ENCODE results near the gene FAM222A.
"Not testable (repeated sequence)": the region's sequence is repeated elsewhere in the genome, so short reads cannot be mapped to it uniquely, and the experiment has no call there.

Gene FAM222A

DNA sequence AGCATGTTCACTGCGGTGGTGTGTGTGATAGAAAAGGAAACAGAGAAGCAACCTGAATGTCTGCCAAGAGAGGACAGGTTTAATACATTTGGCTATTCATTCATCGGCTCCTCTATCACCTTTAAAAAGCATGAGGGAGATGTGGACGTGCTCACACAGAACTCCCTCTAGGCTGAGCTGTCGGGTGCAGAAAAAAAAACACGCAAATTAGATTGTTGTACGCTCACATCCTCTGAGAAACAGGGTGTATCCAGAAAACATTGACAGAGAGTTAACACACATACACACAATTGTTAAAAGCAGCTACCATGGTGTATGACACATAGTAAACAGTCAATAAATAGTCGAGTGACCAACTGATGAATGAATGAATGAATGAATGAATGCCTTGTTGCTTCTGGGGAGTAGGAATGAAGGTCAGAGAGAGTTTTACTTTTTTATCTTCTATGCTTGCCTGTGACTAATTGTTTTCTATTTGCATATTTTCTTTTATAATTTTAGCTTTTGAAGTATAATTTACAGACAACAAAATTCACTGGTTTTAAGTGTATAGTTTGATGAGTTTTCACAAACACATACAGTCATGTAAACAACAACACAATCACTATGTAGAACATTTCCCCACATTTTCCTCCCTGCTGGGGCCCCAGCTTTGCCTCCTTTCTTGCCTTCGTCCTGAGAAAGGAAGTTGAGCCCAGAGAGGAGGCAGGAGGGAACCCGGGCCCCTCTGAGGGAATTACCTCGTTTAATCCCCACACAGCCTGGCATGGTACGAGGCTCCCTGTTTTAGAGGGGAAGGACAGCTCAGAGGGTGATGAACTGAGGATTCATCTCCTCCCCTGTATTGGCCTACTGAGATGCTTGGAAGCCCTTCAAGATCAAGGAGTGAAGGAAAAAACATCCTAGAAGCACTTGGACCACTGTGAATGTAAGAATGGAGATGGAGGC lies 19.7 kb upstream of the FAM222A start:
- DNase-seq (ENCODE audit: low spot score), result no peak

GRCh38 chr12:109694629-109695028 lies 19.0 kb upstream of the FAM222A start:
- not testable (repeated sequence) for DNase-seq (ENCODE audit: low spot score)

DNA sequence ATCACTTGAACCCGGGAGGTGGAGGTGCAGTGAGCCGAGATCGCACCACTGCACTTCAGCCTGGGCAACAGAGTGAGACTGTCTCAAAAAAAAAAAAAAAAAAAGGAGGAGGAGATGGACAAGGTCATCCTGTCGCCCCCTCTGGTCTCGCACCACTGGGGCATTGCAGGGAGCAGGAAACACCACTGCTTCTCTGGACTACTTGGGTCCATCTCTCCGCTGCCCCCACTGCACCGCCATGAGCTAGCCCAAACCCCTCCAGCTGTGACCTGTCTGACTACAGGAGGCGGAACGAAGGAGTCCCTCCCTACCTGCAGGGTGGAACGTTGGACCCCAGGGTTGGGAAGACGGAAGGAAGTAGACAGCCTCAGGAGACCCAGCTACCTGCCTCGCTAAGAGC lies 18.2 kb upstream of the FAM222A start:
- no peak for DNase-seq (ENCODE audit: low spot score)

GRCh38 chr12:109695961-109696461 lies 17.6 kb upstream of the FAM222A start:
- DNase-seq (ENCODE audit: low spot score), result no peak

DNA sequence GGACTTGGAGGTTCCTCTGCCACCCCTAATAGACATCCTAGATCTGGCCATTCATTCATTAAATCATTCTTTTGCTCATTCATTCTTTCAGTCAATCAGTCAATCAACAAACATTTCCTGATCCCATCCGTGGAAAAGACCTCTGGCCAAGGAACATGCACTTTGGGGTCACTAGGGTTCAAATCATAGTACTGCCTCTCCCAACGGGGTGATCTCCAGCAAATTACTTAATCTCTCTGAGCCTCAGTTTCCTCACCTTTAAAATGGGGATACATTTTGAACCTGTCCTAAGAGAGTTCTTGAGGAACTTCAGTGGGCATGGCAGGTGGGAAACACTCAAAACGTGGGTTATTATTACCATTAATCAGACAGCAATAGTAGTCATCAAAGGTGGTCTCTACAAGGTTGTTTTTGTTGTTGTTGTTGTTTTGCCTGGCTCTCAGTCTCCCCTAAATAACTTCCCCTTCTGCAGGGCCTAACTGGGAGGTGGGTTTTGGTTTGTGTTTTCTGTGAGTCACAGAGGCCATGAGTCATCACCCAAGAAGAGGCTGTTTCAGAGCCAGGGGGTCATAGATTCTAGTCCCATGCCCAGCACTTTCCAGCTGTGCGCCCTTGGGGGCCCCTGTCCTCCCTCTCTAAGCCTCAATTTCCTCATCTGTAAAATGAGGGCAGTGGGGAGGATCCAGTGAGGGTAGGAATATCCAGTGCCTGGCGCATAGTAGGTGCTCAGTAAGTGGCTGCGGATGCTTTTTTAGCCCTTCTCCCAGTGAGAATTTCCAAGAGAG lies 16.9 kb upstream of the FAM222A start:
- no peak for DNase-seq (ENCODE audit: low spot score)

DNA sequence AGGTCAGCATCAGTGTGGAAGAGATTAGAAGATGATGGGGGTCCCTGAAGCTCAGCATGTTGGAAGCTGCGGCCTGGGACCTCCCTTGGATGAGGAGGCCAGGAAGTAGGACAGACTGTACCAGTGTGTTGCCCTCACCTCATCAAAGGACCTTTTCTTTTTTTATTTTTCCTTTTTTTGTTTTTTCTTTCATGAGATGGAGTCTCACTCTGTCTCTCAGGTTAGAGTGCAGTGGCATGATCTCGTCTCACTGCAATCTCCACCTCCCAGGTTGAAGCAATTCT lies 16.4 kb upstream of the FAM222A start:
- no peak for DNase-seq (ENCODE audit: low spot score)

DNA sequence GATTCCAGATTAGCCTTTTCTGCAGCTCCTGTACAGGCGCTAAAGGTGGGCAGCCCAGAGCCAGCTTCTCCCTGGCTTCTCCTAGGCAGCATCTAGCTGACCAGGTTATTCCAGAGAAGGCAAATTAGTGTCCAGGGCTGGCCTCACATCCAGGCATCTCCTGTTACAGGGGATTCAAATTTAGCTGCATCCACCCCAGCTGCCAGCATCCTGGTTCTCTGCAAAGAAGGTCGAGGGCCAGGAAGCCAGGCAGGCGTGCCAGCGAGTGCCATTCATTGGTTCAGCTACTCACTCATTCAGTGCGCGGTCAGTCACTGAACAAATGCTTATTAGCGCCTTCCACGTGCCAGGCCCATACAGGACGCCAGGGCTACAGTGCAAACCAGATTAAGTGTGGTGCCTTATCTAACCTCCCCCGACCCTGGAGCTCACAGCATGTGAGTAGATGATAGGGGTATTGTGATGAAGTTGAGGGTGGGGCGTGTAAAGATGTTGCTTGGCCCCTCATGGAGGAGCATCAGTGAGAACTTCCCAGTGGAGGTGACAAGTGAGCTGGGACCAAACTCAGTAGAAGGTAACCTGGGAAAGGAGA lies 15.7 kb upstream of the FAM222A start:
- DNase-seq (ENCODE audit: low spot score), result no peak

DNA sequence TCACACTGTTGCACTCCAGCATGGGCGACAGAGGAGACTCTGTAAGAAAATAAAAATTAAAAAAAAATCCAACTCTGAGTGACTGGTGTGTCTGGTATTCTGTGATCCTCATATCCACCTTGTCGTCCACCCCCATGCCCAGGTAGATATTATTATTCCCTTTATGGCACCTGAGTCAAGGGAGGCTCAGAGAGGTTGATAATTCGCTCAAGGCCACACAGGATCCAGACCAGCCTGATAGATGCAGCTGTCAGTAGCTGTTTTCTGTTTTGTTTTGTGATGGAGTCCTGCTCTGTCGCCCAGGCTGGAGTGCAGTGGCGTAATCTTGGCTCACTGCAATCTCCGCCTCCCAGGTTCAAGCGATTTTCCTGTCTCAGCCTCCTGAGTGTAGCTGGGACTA lies 14.8 kb upstream of the FAM222A start:
- no peak for DNase-seq (ENCODE audit: low spot score)

GRCh38 chr12:109701064-109701463 lies 12.6 kb upstream of the FAM222A start:
- no peak for DNase-seq (ENCODE audit: low spot score)

DNA sequence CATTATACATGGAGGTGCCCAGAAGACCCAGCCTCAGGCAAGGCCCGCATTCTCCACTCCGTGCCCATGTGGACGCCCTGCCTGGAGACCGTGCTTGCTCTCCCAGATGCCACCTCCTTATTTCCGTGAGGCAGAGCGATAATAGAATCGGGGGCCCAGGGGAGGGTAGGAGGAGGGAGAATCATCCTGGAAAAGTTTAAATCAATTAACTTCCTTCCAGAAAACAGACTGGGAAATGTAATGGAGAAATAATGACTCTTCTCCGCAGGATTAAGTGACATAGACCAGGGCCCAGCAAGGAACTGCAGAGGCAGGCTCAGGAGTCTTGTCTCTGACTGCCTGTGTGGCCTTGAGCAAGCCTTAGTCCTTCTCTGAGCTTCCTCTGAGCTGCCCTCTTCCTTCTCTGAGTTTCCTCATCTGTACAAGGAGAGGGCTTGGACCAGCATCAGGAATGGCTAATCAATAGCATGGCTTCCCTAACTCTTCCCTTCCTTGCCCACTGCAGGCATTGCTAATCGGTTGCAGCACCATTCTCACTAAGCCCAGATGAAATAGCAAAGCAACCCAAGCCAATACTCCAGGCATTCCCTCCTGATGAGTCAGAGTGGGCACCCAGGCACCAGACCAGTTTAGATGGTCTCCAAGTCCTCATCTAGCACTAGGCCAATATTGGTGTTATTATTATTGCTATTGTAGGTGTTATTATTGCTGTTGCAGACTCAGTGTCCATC lies 11.3 kb upstream of the FAM222A start:
- no peak for DNase-seq (ENCODE audit: low spot score)

- no peak for DNase-seq (ENCODE audit: low spot score)
These were observed 9.9 kb upstream of the FAM222A start for GRCh38 chr12:109703684-109704083.

GRCh38 chr12:109704371-109705098 lies 9.1 kb upstream of the FAM222A start:
- no peak for DNase-seq (ENCODE audit: low spot score)

GRCh38 chr12:109705291-109705690 lies 8.3 kb upstream of the FAM222A start:
- no peak for DNase-seq (ENCODE audit: low spot score)

DNA sequence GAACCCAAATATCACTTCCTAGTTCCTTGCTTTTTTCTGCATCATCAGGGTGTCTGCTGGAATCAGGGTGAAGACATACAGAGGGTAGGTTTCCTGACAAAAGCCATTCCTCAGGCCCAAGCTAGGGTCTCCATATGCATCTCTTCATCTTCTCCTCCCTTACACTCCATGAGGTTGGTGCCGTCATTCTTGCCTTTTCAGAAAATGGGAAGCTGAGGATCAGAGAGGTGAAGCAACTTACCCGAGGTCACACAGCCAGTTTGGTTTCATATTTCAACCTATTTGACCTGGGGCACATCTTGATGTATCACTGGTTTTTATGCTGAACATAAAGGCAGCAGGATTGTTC lies 7.3 kb upstream of the FAM222A start:
- no peak for DNase-seq (ENCODE audit: low spot score)

DNA sequence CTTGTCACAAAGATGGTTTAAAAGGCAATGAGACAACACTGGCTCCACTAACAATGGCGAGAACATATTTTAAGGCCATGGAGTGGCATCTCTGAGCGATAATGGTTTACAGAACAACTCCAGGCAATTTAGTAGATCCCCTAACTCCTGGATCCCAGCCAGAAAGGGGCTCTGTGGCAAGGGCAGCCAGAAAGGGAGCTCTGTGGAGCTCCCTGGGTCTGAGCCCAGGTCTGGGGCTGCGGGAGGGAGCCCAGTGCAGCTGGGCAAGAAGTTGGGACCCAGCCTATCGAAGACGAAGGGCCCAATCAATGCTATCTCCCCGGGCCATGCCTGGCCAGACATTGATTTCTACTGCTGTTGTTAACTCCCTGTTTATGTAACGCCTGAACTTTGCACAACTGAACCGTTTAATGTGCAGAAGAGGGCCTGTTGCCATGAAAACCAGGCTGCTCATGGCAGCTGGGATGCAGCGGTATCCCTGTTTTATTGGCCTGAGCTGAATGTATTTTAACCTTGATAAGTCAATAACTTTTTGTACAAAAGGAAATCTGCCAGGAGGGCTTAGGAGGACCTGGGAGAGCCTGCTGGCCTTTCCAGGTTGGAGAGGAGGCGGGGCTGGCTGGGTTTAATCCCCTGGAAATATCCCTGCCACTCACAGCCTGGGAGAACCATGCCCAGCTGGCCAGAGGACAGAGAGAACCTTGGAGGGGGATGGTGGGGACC lies 6.7 kb upstream of the FAM222A start:
- DNase-seq (ENCODE audit: low spot score), result no peak

DNA sequence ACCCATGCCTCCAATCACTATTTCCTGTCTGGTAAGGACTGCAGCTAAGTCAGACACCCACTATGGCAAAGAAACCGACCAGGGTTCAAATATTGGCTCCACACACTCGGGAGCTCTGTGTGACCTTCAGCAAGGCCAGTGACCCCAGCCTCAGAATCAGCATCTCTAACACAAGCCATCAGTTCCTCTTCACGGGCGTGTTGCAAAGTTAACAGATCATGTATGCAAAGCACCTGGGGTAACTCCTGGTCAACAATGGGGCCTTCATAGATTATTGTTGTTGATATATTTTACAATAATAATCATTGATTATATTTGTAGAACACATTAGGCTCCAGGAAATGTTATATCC lies 6.2 kb upstream of the FAM222A start:
- no peak for DNase-seq (ENCODE audit: low spot score)

- no peak for DNase-seq (ENCODE audit: low spot score)
These were observed 4.7 kb upstream of the FAM222A start for GRCh38 chr12:109708939-109709338.

DNA sequence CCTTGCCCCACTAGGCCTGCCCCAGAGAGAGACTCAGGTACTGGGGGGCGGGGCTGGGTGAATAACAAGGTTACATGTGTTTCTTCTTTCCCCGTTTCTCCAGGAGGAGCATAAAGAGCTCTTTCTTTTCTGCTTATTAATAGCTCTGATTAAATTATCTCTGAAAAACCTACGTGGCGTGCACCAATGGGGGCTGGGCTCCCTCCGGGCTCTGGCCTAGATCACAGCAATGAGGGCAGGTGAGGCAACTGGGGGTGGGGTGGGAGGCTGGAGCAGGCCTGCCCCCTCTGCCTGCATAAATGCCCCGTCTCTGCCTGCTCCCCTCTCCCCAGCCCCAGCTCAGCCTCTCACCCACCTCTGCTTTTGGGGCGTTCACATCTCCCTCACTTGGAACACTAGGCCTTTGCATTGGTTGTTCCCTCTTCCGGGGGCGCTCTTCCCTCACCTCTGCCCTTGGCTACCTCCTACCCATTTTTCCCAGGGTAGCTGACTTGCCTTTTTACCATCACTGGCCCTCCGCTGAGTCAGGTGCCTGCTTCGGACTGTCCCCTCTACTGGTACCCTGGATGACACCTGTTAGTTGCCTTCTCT lies 4.1 kb upstream of the FAM222A start:
- DNase-seq (ENCODE audit: low spot score), result no peak

- DNase-seq (ENCODE audit: low spot score), result no peak
These were observed 3.3 kb upstream of the FAM222A start for GRCh38 chr12:109710205-109710746.
